OCI-LY7 (cell line): ENCODE data around the gene SHISAL2A. TPM values are rescaled to one million over a fixed set of nuclear protein-coding genes. Genes with fewer than 3 reads are reported as not detected.

ENCODE experiments used
- BruUV-seq: library from RNA; stranded (reverse); fragments of 400-500 nt; replicated peaks from 2 replicates; lab custom pipeline; 2021; lab: Mats Ljungman, UMichigan
- CTCF ChIA-PET: fragments of 300-600 bp; sonication (Branson Sonifier 250); formaldehyde crosslinking; loops from one replicate; lab custom pipeline; 2022; ENCODE audit warnings: antibody characterized with exemption; ENCODE audit not compliant: unreplicated experiment; lab: Charles Lee
- POLR2A ChIA-PET: fragments of 300-600 bp; sonication (Branson Sonifier 250); formaldehyde crosslinking; loops from one replicate; lab custom pipeline; 2022; ENCODE audit warnings: antibody characterized with exemption; lab: Charles Lee
- DNase-seq: peaks from one replicate; pipeline ENCODE4 v3.0.0-alpha.2; 2015; ENCODE audit warnings: low spot score
- H2AFZ ChIP-seq: fragments of 200-600 bp; sonication (generic), shearing (Covaris generic); 2 replicates; pipeline ENCODE4 v1.6.1; 2014; ENCODE audit warnings: mild to moderate bottlenecking, antibody characterized with exemption, low read length, moderate library complexity
- H3K27ac ChIP-seq: fragments of 200-600 bp; sonication (generic); 2 replicates; pipeline ENCODE4 v1.5.1; 2014; ENCODE audit warnings: mixed run types, low read depth, mild to moderate bottlenecking, moderate library complexity, low read length, inconsistent platforms; ENCODE audit not compliant: poor library complexity, severe bottlenecking
- H3K36me3 ChIP-seq: fragments of 200-600 bp; sonication (generic); 2 replicates; pipeline ENCODE4 v1.6.1; 2014; ENCODE audit warnings: mild to moderate bottlenecking, antibody characterized with exemption, low read length, moderate library complexity, mixed read lengths; ENCODE audit not compliant: insufficient read depth
- H3K4me1 ChIP-seq: fragments of 200-600 bp; sonication (generic); 2 replicates; pipeline ENCODE4 v1.5.1; 2014; ENCODE audit warnings: mild to moderate bottlenecking, low read length; ENCODE audit not compliant: insufficient read depth, poor library complexity, severe bottlenecking
- H3K4me2 ChIP-seq: fragments of 200-600 bp; sonication (generic); 2 replicates; pipeline ENCODE4 v1.6.1; 2014; ENCODE audit warnings: mild to moderate bottlenecking, low read length
- H3K4me3 ChIP-seq: fragments of 200-600 bp; sonication (generic); 2 replicates; pipeline ENCODE4 v1.5.1; 2014; ENCODE audit warnings: mild to moderate bottlenecking, low read depth, low read length; ENCODE audit not compliant: poor library complexity, severe bottlenecking
- H3K79me2 ChIP-seq: fragments of 200-600 bp; sonication (generic); 2 replicates; pipeline ENCODE4 v1.6.1; 2016; ENCODE audit warnings: low read depth, mild to moderate bottlenecking, low read length, moderate library complexity, mixed read lengths; ENCODE audit not compliant: insufficient read depth
- H3K9me2 ChIP-seq: fragments of 200-600 bp; sonication (generic); 2 replicates; pipeline ENCODE4 v1.6.1; 2016; ENCODE audit warnings: mild to moderate bottlenecking, low read length, mixed read lengths; ENCODE audit not compliant: insufficient read depth
- H3K9me3 ChIP-seq: fragments of 200-600 bp; sonication (generic); 2 replicates; pipeline ENCODE4 v1.6.1; 2014; ENCODE audit warnings: mild to moderate bottlenecking, mixed run types, low read length, mixed read lengths
- H4K20me1 ChIP-seq: fragments of 200-600 bp; sonication (generic); 2 replicates; pipeline ENCODE4 v1.6.1; 2014; ENCODE audit warnings: mild to moderate bottlenecking, antibody characterized with exemption, low read length, moderate library complexity, mixed read lengths; ENCODE audit not compliant: insufficient read depth
- EZH2phosphoT487 ChIP-seq: fragments of 200-600 bp; sonication (generic); IDR thresholded peaks from 2 replicates; pipeline ENCODE4 v1.6.1; 2018; ENCODE audit warnings: low read depth, borderline replicate concordance, mild to moderate bottlenecking, mixed run types, antibody characterized with exemption, low read length, moderate library complexity, mixed read lengths
- intact Hi-C: fragments of 100-400 bp; cut with micrococcal nuclease; formaldehyde crosslinking; loops from one replicate; pipeline ENCODE4 v1.10.0; 2022; ENCODE audit not compliant: unreplicated experiment
- total RNA-seq, 2 experiments: library from RNA; depleted of rRNA in 1 of 2; stranded (reverse); fragments of >200 nt in 1 of 2; shearing (Covaris generic) in 1 of 2; gene quantifications; 2 replicates each; pipeline ENCODE4 v1.2.3, GENCODE V29; 2014 to 2022
- TF ChIP-seq, protein P1 (sequence below): fragments of 200-600 bp; sonication (generic); conservative IDR thresholded peaks from 2 replicates; pipeline ENCODE4 v1.5.1; 2014; ENCODE audit warnings: mild to moderate bottlenecking, antibody characterized with exemption, low read length, moderate library complexity, mixed read lengths

Gene SHISAL2A
- total RNA-seq, 2 experiments from 2014 or later, result 0.27 to 0.69 TPM

- TF ChIP-seq, protein P1, sequence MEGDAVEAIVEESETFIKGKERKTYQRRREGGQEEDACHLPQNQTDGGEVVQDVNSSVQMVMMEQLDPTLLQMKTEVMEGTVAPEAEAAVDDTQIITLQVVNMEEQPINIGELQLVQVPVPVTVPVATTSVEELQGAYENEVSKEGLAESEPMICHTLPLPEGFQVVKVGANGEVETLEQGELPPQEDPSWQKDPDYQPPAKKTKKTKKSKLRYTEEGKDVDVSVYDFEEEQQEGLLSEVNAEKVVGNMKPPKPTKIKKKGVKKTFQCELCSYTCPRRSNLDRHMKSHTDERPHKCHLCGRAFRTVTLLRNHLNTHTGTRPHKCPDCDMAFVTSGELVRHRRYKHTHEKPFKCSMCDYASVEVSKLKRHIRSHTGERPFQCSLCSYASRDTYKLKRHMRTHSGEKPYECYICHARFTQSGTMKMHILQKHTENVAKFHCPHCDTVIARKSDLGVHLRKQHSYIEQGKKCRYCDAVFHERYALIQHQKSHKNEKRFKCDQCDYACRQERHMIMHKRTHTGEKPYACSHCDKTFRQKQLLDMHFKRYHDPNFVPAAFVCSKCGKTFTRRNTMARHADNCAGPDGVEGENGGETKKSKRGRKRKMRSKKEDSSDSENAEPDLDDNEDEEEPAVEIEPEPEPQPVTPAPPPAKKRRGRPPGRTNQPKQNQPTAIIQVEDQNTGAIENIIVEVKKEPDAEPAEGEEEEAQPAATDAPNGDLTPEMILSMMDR, result no peak
- no peak for TF ChIP-seq EZH2phosphoT487
- H3K4me3 ChIP-seq, result no peak overlapping the region
- H3K4me2 ChIP-seq, result no peak overlapping the region
- DNase-seq, result no peak
- H3K9me2 ChIP-seq, result no peaks in the 10 kb centered on the region
- intact Hi-C loops, result loop anchor here (10.0 kb wide), 1 partner anchor 309 kb away; no protein-coding TSS in a partner anchor
- H3K9me3 ChIP-seq, result no peaks in the 10 kb centered on the region
- H3K27ac ChIP-seq, result no peak overlapping the region
- no TSS peak for BruUV-seq
- CTCF ChIA-PET, result interaction anchor here (0.6 kb wide), 1 partner anchor 799 kb away, joined by 3 read pairs; no protein-coding TSS in a partner anchor
- no peak overlapping the region for H2AFZ ChIP-seq
- H3K4me1 ChIP-seq, result peaks cover 15% of the 10 kb centered on the region
- H3K79me2 ChIP-seq, result no peaks in the 10 kb centered on the region
- H3K36me3 ChIP-seq, result no peaks in the 10 kb centered on the region
- POLR2A ChIA-PET, result no interaction called here
- no peaks in the 10 kb centered on the region for H4K20me1 ChIP-seq
Measured at GRCh38 chr1:52706136-52706670, 73.2 kb downstream of the SHISAL2A start.

Other genes starting within 250 kb of the SHISAL2A start
- 30.9 and 37.7 TPM in 2 replicates for gene ORC1, start 228.7 kb upstream of the SHISAL2A start, total RNA-seq (2014; rRNA removed; shearing (Covaris generic))
- 39.0 and 40.4 TPM in 2 replicates for gene ORC1, start 228.7 kb upstream of the SHISAL2A start, total RNA-seq (2022)
- gene PRPF38A, start 228.6 kb upstream of the SHISAL2A start, total RNA-seq (2014; rRNA removed; shearing (Covaris generic)), result 23.6 and 31.8 TPM in 2 replicates
- 82.3 and 83.4 TPM in 2 replicates for gene PRPF38A, start 228.6 kb upstream of the SHISAL2A start, total RNA-seq (2022)
- gene TUT4, start 80.1 kb upstream of the SHISAL2A start, total RNA-seq (2014; rRNA removed; shearing (Covaris generic)), result 72.4 and 102 TPM in 2 replicates
- 70.8 and 81.1 TPM in 2 replicates for gene TUT4, start 80.1 kb upstream of the SHISAL2A start, total RNA-seq (2022)
- not detected in 2 replicates for gene GPX7, start 30.8 kb upstream of the SHISAL2A start, total RNA-seq (2014; rRNA removed; shearing (Covaris generic))
- gene GPX7, start 30.8 kb upstream of the SHISAL2A start, total RNA-seq (2022), result not detected in 2 replicates
- gene COA7, start 65.2 kb downstream of the SHISAL2A start, total RNA-seq (2014; rRNA removed; shearing (Covaris generic)), result 6.6 and 7.0 TPM in 2 replicates
- gene COA7, start 65.2 kb downstream of the SHISAL2A start, total RNA-seq (2022), result 19.9 and 26.1 TPM in 2 replicates
- gene ZYG11B, start 93.3 kb downstream of the SHISAL2A start, total RNA-seq (2014; rRNA removed; shearing (Covaris generic)), result 8.5 and 11.2 TPM in 2 replicates
- gene ZYG11B, start 93.3 kb downstream of the SHISAL2A start, total RNA-seq (2022), result 13.9 and 15.9 TPM in 2 replicates
- not detected in 2 replicates for gene ZYG11A, start 209.6 kb downstream of the SHISAL2A start, total RNA-seq (2014; rRNA removed; shearing (Covaris generic))
- not detected in 2 replicates for gene ZYG11A, start 209.6 kb downstream of the SHISAL2A start, total RNA-seq (2022)